Keratinocyte (primary cell): ENCODE data around the gene REEP3. TPM values are rescaled to one million over a fixed set of nuclear protein-coding genes. Genes with fewer than 3 reads are reported as not detected.

Experiments
- DNase-seq: peaks from one replicate; pipeline ENCODE4 v3.0.0-alpha.2; 2011; ENCODE audit warnings: low read depth, missing footprints, low spot score
- FAIRE-seq: peaks from 2 replicates; lab custom pipeline; 2011; peaks lifted over from hg19 to GRCh38; lab: Jason Lieb, UNC
- H2AFZ ChIP-seq: 2 replicates; pipeline ENCODE4 v1.6.0; 2012; ENCODE audit warnings: low read length, control low read depth, inconsistent platforms; ENCODE audit not compliant: control insufficient read depth
- H3K27ac ChIP-seq: 2 replicates; pipeline ENCODE4 v1.5.1; 2011; ENCODE audit warnings: low read length; ENCODE audit not compliant: control insufficient read depth, insufficient read depth
- H3K27me3 ChIP-seq: 3 replicates; pipeline ENCODE4 v1.6.0; 2011; ENCODE audit warnings: low read length; ENCODE audit not compliant: control insufficient read depth, insufficient read depth; ENCODE audit errors: extremely low read depth
- H3K36me3 ChIP-seq, 2 experiments: 2 replicates in 1 of 2; 3 replicates in 1 of 2; pipeline ENCODE4 v1.5.1; 2011; ENCODE audit warnings: low read length in 2 of 2, mild to moderate bottlenecking in 1 of 2; ENCODE audit not compliant: control insufficient read depth in 2 of 2, insufficient read depth in 2 of 2; ENCODE audit errors: extremely low read depth in 1 of 2
- H3K4me1 ChIP-seq: 3 replicates; pipeline ENCODE4 v1.5.1; 2011; ENCODE audit warnings: low read length; ENCODE audit not compliant: control insufficient read depth, insufficient read depth; ENCODE audit errors: extremely low read depth
- H3K4me2 ChIP-seq: 3 replicates; pipeline ENCODE4 v1.6.0; 2011; ENCODE audit warnings: low read depth, low read length; ENCODE audit not compliant: control insufficient read depth, insufficient read depth; ENCODE audit errors: extremely low read depth
- H3K4me3 ChIP-seq, 3 experiments: fragments of 200-600 bp in 1 of 3; sonication (generic) in 1 of 3; 2 replicates in 2 of 3; 3 replicates in 1 of 3; pipeline ENCODE4 v1.5.1; 2011 to 2016; ENCODE audit warnings: low read length in 3 of 3, mild to moderate bottlenecking in 3 of 3, control low read depth in 2 of 3, inconsistent platforms in 1 of 3, low read depth in 1 of 3, mixed read lengths in 1 of 3, mixed run types in 1 of 3, moderate library complexity in 1 of 3; ENCODE audit not compliant: control insufficient read depth in 2 of 3, insufficient read depth in 2 of 3; ENCODE audit errors: extremely low read depth in 1 of 3
- H3K79me2 ChIP-seq: 2 replicates; pipeline ENCODE4 v1.6.0; 2012; ENCODE audit warnings: low read length; ENCODE audit not compliant: control insufficient read depth, insufficient read depth
- H3K9ac ChIP-seq: 3 replicates; pipeline ENCODE4 v1.6.0; 2011; ENCODE audit warnings: low read length; ENCODE audit not compliant: control insufficient read depth, insufficient read depth; ENCODE audit errors: extremely low read depth
- H3K9me1 ChIP-seq: 3 replicates; pipeline ENCODE4 v1.6.0; 2011; ENCODE audit warnings: low read length; ENCODE audit not compliant: control insufficient read depth, insufficient read depth; ENCODE audit errors: extremely low read depth
- H3K9me3 ChIP-seq: 2 replicates; pipeline ENCODE4 v1.5.1; 2012; ENCODE audit warnings: low read depth, low read length; ENCODE audit not compliant: control insufficient read depth
- H4K20me1 ChIP-seq: 3 replicates; pipeline ENCODE4 v1.6.0; 2011; ENCODE audit warnings: low read length; ENCODE audit not compliant: control insufficient read depth, insufficient read depth; ENCODE audit errors: extremely low read depth
- CTCF ChIP-seq, 3 experiments: IDR thresholded peaks in 1 of 3; conservative IDR thresholded peaks in 1 of 3; optimal IDR thresholded peaks in 1 of 3; 2 replicates in 2 of 3; 3 replicates in 1 of 3; pipeline versions ENCODE3 to v1.5.1; 2011; ENCODE audit warnings: low read length in 3 of 3, mild to moderate bottlenecking in 3 of 3, moderate library complexity in 2 of 3, control low read depth in 1 of 3, inconsistent platforms in 1 of 3; ENCODE audit not compliant: insufficient read depth in 2 of 3; ENCODE audit errors: extremely low read depth in 1 of 3
- EZH2 ChIP-seq: IDR thresholded peaks from one replicate; pipeline ENCODE4 v1.6.1; 2012; ENCODE audit warnings: inconsistent platforms, mild to moderate bottlenecking, low read length, moderate library complexity
- dilution Hi-C: fragments of 300-500 bp; cut with MboI; formaldehyde crosslinking; loops from one replicate; pipeline ENCODE4 v1.7.0; 2020; ENCODE audit warnings: low sequenced_read_pairs; ENCODE audit not compliant: extremely low pct_ligation_motif_present
- polyA plus RNA-seq, 5 experiments: library from polyadenylated mRNA; depleted of rRNA in 3 of 5; stranded (reverse) in 3 of 5; stranded (forward) in 1 of 5; unstranded in 1 of 5; fragments of >200 nt; gene quantifications; 1 replicate in 1 of 5; 2 replicates in 3 of 5; 3 replicates in 1 of 5; pipeline versions ENCODE4 v1.2.1 to v1.2.3, GENCODE V29; 2011 to 2012; ENCODE audit warnings: missing spikeins in 2 of 5, low read depth in 1 of 5, low replicate concordance in 1 of 5

The REEP3 gene
- polyA plus RNA-seq, 1 donor (not counting 4 experiments of a cell fraction or from before 2014, with no cell fraction given): 52.8 TPM

GRCh38 chr10:63496561-63496960, 24.6 kb upstream of the REEP3 start:
- Histone ChIP-seq H4K20me1 (no peaks in the 10 kb centered on the region), H3K36me3 (peaks cover 0 to 5% of the 10 kb centered on the region in 2 experiments), H3K27ac (no peak overlapping the region), H3K4me3 (no peak overlapping the region), H3K9ac (no peak overlapping the region), H3K4me2 (no peak overlapping the region), H2AFZ (no peak overlapping the region), H3K79me2 (peaks cover 59% of the 10 kb centered on the region), H3K9me1 (no peaks in the 10 kb centered on the region), H3K4me1 (peaks cover 12% of the 10 kb centered on the region), H3K9me3 (no peaks in the 10 kb centered on the region), H3K27me3 (no peaks in the 10 kb centered on the region)
- DNase-seq: no peak
- TF ChIP-seq EZH2 (no peak), CTCF (optimal IDR thresholded peaks at IDR 0.05 in 1 of 3, IDR thresholded peaks at IDR 0.05 in 1 of 3, conservative IDR thresholded peaks at IDR 0.05 in 1 of 3; ENCODE audit: extremely low read depth in 1 of 3, insufficient read depth in 2 of 3, low read length in 3 of 3) (no peak)
- dilution Hi-C loops: no loop called here
- FAIRE-seq: no peak

GRCh38 chr10:63497321-63497720, 23.9 kb upstream of the REEP3 start:
- DNase-seq (no peak), FAIRE-seq (no peak)
- H3K9ac ChIP-seq: no peak overlapping the region
- no peak overlapping the region for H3K4me3 ChIP-seq
- H3K4me1 ChIP-seq: peaks cover 5% of the 10 kb centered on the region
- no peak overlapping the region for H3K4me2 ChIP-seq
- no peaks in the 10 kb centered on the region for H3K9me1 ChIP-seq
- H3K9me3 ChIP-seq: no peaks in the 10 kb centered on the region
- dilution Hi-C loops: no loop called here
- H3K27ac ChIP-seq: no peak overlapping the region
- peaks cover 65% of the 10 kb centered on the region for H3K79me2 ChIP-seq
- peaks cover 0 to 5% of the 10 kb centered on the region in 2 experiments for H3K36me3 ChIP-seq
- no peak overlapping the region for H2AFZ ChIP-seq
- H3K27me3 ChIP-seq: no peaks in the 10 kb centered on the region
- no peaks in the 10 kb centered on the region for H4K20me1 ChIP-seq
- no peak for TF ChIP-seq EZH2
- no peak for TF ChIP-seq CTCF (optimal IDR thresholded peaks at IDR 0.05 in 1 of 3, IDR thresholded peaks at IDR 0.05 in 1 of 3, conservative IDR thresholded peaks at IDR 0.05 in 1 of 3; ENCODE audit: extremely low read depth in 1 of 3, insufficient read depth in 2 of 3, low read length in 3 of 3)
